K562 (cell line): ENCODE measurements around the gene RPS2. TPM values are rescaled to one million over a fixed set of nuclear protein-coding genes. Genes with fewer than 3 reads are reported as not detected.

ENCODE experiments used
- ASH1L ChIP-seq: fragments of 450-650 bp; IDR thresholded peaks from 2 replicates; pipeline ENCODE4 v1.6.1; 2018; ENCODE audit warnings: borderline replicate concordance, mild to moderate bottlenecking, low read depth; ENCODE audit not compliant: partially characterized antibody
- C11orf30 ChIP-seq: fragments of 450-650 bp; IDR thresholded peaks from 2 replicates; pipeline ENCODE4 v1.6.1; 2016; ENCODE audit warnings: low read depth, mild to moderate bottlenecking
- CCNT2 ChIP-seq: IDR thresholded peaks from 2 replicates; pipeline ENCODE4 v1.6.1; 2011; ENCODE audit warnings: borderline replicate concordance, low read depth, mild to moderate bottlenecking, moderate library complexity, mixed read lengths, low read length; ENCODE audit not compliant: insufficient read length; ENCODE audit errors: extremely low read depth
- DNMT1 ChIP-seq: fragments of 450-650 bp; IDR thresholded peaks from 2 replicates; pipeline ENCODE4 v1.6.1; 2016; ENCODE audit warnings: antibody characterized with exemption, mild to moderate bottlenecking
- E2F5 ChIP-seq: sonication (generic); formaldehyde crosslinking; IDR thresholded peaks from 2 replicates; pipeline ENCODE4 v1.8.0; 2022; ENCODE audit warnings: mild to moderate bottlenecking, missing genetic modification reagents
- EZH2 ChIP-seq: IDR thresholded peaks from 2 replicates; pipeline ENCODE4 v1.6.1; 2012; ENCODE audit warnings: low read depth, mild to moderate bottlenecking, inconsistent platforms, low read length, borderline replicate concordance
- HDGF ChIP-seq: fragments of 450-650 bp; IDR thresholded peaks from 2 replicates; pipeline ENCODE4 v1.6.1; 2016
- HNRNPL ChIP-seq: fragments of 200-400 bp; formaldehyde crosslinking; IDR thresholded peaks from 2 replicates; pipeline ENCODE4 v1.6.1; 2017; ENCODE audit warnings: low read depth, mild to moderate bottlenecking, low read length
- MBD2 ChIP-seq: sonication (generic); IDR thresholded peaks from 2 replicates; pipeline ENCODE4 v1.6.1; 2016; ENCODE audit warnings: low read depth, borderline replicate concordance
- MCM5 ChIP-seq: fragments of 450-650 bp; IDR thresholded peaks from 2 replicates; pipeline ENCODE4 v1.6.1; 2016; ENCODE audit warnings: low read depth
- NR2C1 ChIP-seq, 2 experiments: fragments of 450-650 bp; IDR thresholded peaks; 2 replicates each; pipeline ENCODE4 v1.6.1; 2017; ENCODE audit warnings: mild to moderate bottlenecking in 2 of 2, antibody characterized with exemption in 1 of 2, inconsistent platforms in 1 of 2, missing compliant biosample characterization in 1 of 2, missing genetic modification characterization in 1 of 2
- PURB ChIP-seq: sonication (generic); formaldehyde crosslinking; IDR thresholded peaks from 2 replicates; pipeline ENCODE4 v1.9.0; 2021; ENCODE audit warnings: low read depth, mild to moderate bottlenecking, missing genetic modification reagents
- RUNX1 ChIP-seq: sonication (generic); IDR thresholded peaks from 2 replicates; pipeline ENCODE4 v1.6.1; 2016; ENCODE audit warnings: antibody characterized with exemption, low read depth
- ZBTB17 ChIP-seq: fragments of 450-650 bp; formaldehyde crosslinking; IDR thresholded peaks from 2 replicates; pipeline ENCODE4 v1.4.0; 2020; ENCODE audit warnings: mild to moderate bottlenecking
- ZNF318 ChIP-seq, 2 experiments: fragments of 450-650 bp; IDR thresholded peaks; 2 replicates each; pipeline ENCODE4 v1.6.1; 2016; ENCODE audit warnings: mild to moderate bottlenecking in 2 of 2, borderline replicate concordance in 1 of 2, low read depth in 1 of 2, moderate library complexity in 1 of 2
- ZNF707 ChIP-seq: fragments of 250-450 bp; sonication (Bioruptor Pico); conservative IDR thresholded peaks from 2 replicates; pipeline ENCODE4 v1.8.0; 2022; ENCODE audit warnings: inconsistent platforms, mild to moderate bottlenecking, moderate library complexity
- ZNF75A ChIP-seq: fragments of 450-650 bp; formaldehyde crosslinking; IDR thresholded peaks from 2 replicates; pipeline ENCODE4 v1.4.0; 2020; ENCODE audit warnings: mild to moderate bottlenecking
- polyA plus RNA-seq, 8 experiments: library from polyadenylated mRNA; depleted of rRNA in 4 of 8; stranded (reverse) in 5 of 8; unstranded in 3 of 8; fragments of >200 nt; fragmentation: Nextera tagmentation in 2 of 8; fragmentation: Illumina TruSeq in 1 of 8; extraction: Ambion mirVana in 2 of 8; extraction: Trizol in 1 of 8; gene quantifications; 2 replicates each; pipeline versions ENCODE4 v1.2.1 to v1.2.3, GENCODE V29; 2011 to 2014; ENCODE audit warnings: inconsistent platforms in 1 of 8, missing spikeins in 1 of 8
- total RNA-seq, 7 experiments: library from RNA; depleted of rRNA in 6 of 7; stranded (reverse); fragments of >200 nt in 6 of 7; fragmentation: Illumina TruSeq in 2 of 7; extraction: Trizol in 2 of 7; gene quantifications; 2 replicates each; pipeline versions ENCODE4 v1.2.1 to v1.2.3, GENCODE V29; 2011 to 2021; ENCODE audit warnings: low replicate concordance in 1 of 7
- TF ChIP-seq, protein P1 (sequence below): sonication (generic); formaldehyde crosslinking; IDR thresholded peaks from 2 replicates; pipeline ENCODE4 v1.8.0; 2022; ENCODE audit warnings: mild to moderate bottlenecking, low read depth, missing genetic modification reagents

Gene RPS2
- total and polyA plus RNA-seq, 9 of the 15 experiments (the other 6 are each of a cell fraction or from before 2014, with no cell fraction given) = 834 to 4,794 (median 3,793) TPM

GRCh38 chr16:2009791-2010510 lies 45.3 kb upstream of the RPS2 start, which contains the start of gene ZNF598 (continued):
- TF ChIP-seq ZNF318 (IDR thresholded peaks at IDR 0.05; ENCODE audit: borderline replicate concordance in 1 of 2, low read depth in 1 of 2) (0 out of 4 replicates have a peak, but pooled peaks of 1 of the 2 experiments have one; percentile 28), RUNX1 (no peak), ZBTB17 (CRISPR knock-in tag) (no peak), ZNF75A (CRISPR knock-in tag) (no peak), ZNF707 (CRISPR knock-in tag) (no peak), NR2C1 (IDR thresholded peaks at IDR 0.05) (peak; percentile 51; the same call in 1 of the 2 replicates), NR2C1 (tag; IDR thresholded peaks at IDR 0.05) (no peak), HNRNPL (no peak), ASH1L (no peak), EZH2 (no peak), E2F5 (peak; percentile 10; the same call in 1 of the 2 replicates), MCM5 (no peak), HDGF (no peak), C11orf30 (no peak), MBD2 (no peak; the same call in 1 of the 2 replicates), PURB (CRISPR knock-in tag) (no peak), DNMT1 (no peak), CCNT2 (peak; percentile 64)
- TF ChIP-seq, protein P1, sequence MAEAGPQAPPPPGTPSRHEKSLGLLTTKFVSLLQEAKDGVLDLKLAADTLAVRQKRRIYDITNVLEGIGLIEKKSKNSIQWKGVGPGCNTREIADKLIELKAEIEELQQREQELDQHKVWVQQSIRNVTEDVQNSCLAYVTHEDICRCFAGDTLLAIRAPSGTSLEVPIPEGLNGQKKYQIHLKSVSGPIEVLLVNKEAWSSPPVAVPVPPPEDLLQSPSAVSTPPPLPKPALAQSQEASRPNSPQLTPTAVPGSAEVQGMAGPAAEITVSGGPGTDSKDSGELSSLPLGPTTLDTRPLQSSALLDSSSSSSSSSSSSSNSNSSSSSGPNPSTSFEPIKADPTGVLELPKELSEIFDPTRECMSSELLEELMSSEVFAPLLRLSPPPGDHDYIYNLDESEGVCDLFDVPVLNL (CRISPR knock-in tag) = no peak
